Trophoblast cell (in vitro differentiated cells and primary cell): ENCODE data around the gene RHOD. TPM values are rescaled to one million over a fixed set of nuclear protein-coding genes. Genes with fewer than 3 reads are reported as not detected.
A peak's percentile ranks its signal among the peaks of the same experiment; 100 is the strongest.

Experiments used
- DNase-seq, 2 donors: peaks; one replicate each; pipeline ENCODE4 v3.0.0-alpha.2; 2016
- H2AFZ ChIP-seq: 2 replicates; pipeline ENCODE4 v1.6.1; 2013; ENCODE audit warnings: low read length, moderate library complexity, mild to moderate bottlenecking; ENCODE audit not compliant: insufficient read depth, poor library complexity
- H2AK5ac ChIP-seq: 2 replicates; pipeline ENCODE4 v1.6.1; 2013; ENCODE audit warnings: mild to moderate bottlenecking, low read length
- H2BK120ac ChIP-seq: 2 replicates; pipeline ENCODE4 v1.6.1; 2013; ENCODE audit warnings: low read length, mild to moderate bottlenecking, moderate library complexity; ENCODE audit not compliant: insufficient read depth, poor library complexity
- H2BK12ac ChIP-seq: 2 replicates; pipeline ENCODE4 v1.6.1; 2013; ENCODE audit warnings: mild to moderate bottlenecking, low read length, moderate library complexity
- H2BK5ac ChIP-seq: 2 replicates; pipeline ENCODE4 v1.6.1; 2013; ENCODE audit warnings: low read length, low read depth, moderate library complexity, mild to moderate bottlenecking; ENCODE audit not compliant: poor library complexity
- H3K14ac ChIP-seq: 2 replicates; pipeline ENCODE4 v1.6.1; 2013; ENCODE audit warnings: mild to moderate bottlenecking, low read length
- H3K18ac ChIP-seq: 2 replicates; pipeline ENCODE4 v1.6.1; 2013; ENCODE audit warnings: mild to moderate bottlenecking, low read length
- H3K23ac ChIP-seq: 2 replicates; pipeline ENCODE4 v1.6.1; 2013; ENCODE audit warnings: low read length
- H3K27ac ChIP-seq: 2 replicates; pipeline ENCODE4 v1.5.1; 2013; ENCODE audit warnings: low read depth, mild to moderate bottlenecking, inconsistent platforms, low read length, moderate library complexity
- H3K27me3 ChIP-seq: 2 replicates; pipeline ENCODE4 v1.6.1; 2013; ENCODE audit warnings: inconsistent platforms, mild to moderate bottlenecking, low read length, moderate library complexity; ENCODE audit not compliant: insufficient read depth
- H3K36me3 ChIP-seq, 2 experiments: 1 replicate in 1 of 2; 2 replicates in 1 of 2; pipeline ENCODE4 v1.6.1; 2013; ENCODE audit warnings: low read length in 2 of 2, mild to moderate bottlenecking in 2 of 2, moderate library complexity in 1 of 2; ENCODE audit not compliant: insufficient read depth in 2 of 2, control insufficient read depth in 1 of 2
- H3K4ac ChIP-seq: 2 replicates; pipeline ENCODE4 v1.6.1; 2013; ENCODE audit warnings: low read depth, mild to moderate bottlenecking, low read length, moderate library complexity
- H3K4me1 ChIP-seq, 2 experiments: 1 replicate in 1 of 2; 2 replicates in 1 of 2; pipeline ENCODE4 v1.6.1; 2013; ENCODE audit warnings: low read length in 2 of 2, mild to moderate bottlenecking in 2 of 2, moderate library complexity in 1 of 2; ENCODE audit not compliant: insufficient read depth in 2 of 2, control insufficient read depth in 1 of 2
- H3K4me2 ChIP-seq: 2 replicates; pipeline ENCODE4 v1.6.1; 2013; ENCODE audit warnings: inconsistent platforms, mild to moderate bottlenecking, low read length, moderate library complexity
- H3K4me3 ChIP-seq: 2 replicates; pipeline ENCODE4 v1.5.1; 2013; ENCODE audit warnings: mild to moderate bottlenecking, low read depth, low read length, inconsistent platforms
- H3K79me1 ChIP-seq: one replicate; pipeline ENCODE4 v1.6.1; 2013; ENCODE audit warnings: low read length
- H3K79me2 ChIP-seq: 2 replicates; pipeline ENCODE4 v1.6.1; 2013; ENCODE audit warnings: low read length, mild to moderate bottlenecking; ENCODE audit not compliant: control insufficient read depth, insufficient read depth, poor library complexity
- H3K9ac ChIP-seq: 2 replicates; pipeline ENCODE4 v1.6.1; 2013; ENCODE audit warnings: mild to moderate bottlenecking, low read length
- H3K9me3 ChIP-seq: 2 replicates; pipeline ENCODE4 v1.6.1; 2013; ENCODE audit warnings: low read depth, mild to moderate bottlenecking, control low read depth, inconsistent platforms, low read length; ENCODE audit not compliant: insufficient read depth
- H4K12ac ChIP-seq: 2 replicates; pipeline ENCODE4 v1.6.1; 2013; ENCODE audit warnings: low read depth, mild to moderate bottlenecking, low read length, moderate library complexity
- H4K8ac ChIP-seq: 2 replicates; pipeline ENCODE4 v1.6.1; 2013; ENCODE audit warnings: low read depth, mild to moderate bottlenecking, low read length, moderate library complexity
- H4K91ac ChIP-seq: one replicate; pipeline ENCODE4 v1.6.1; 2013; ENCODE audit warnings: low read depth, mild to moderate bottlenecking, low read length, moderate library complexity
- WGBS: extraction: QIAGEN DNeasy Blood & Tissue Kit; methylation state at CpG from one replicate; pipeline ENCODE4 v1.1.7; 2013; ENCODE audit warnings: missing lambda C conversion rate; ENCODE audit not compliant: insufficient read length, insufficient coverage; ENCODE audit errors: extremely low coverage; 5-methylcytosine and 5-hydroxymethylcytosine counted together
- polyA plus RNA-seq: library from polyadenylated mRNA; stranded (reverse); fragments of 200-250 nt; gene quantifications from 2 replicates; pipeline ENCODE4 v1.2.3, GENCODE V29; 2013

The RHOD gene, protein sequence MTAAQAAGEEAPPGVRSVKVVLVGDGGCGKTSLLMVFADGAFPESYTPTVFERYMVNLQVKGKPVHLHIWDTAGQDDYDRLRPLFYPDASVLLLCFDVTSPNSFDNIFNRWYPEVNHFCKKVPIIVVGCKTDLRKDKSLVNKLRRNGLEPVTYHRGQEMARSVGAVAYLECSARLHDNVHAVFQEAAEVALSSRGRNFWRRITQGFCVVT
- polyA plus RNA-seq = 18.3 and 19.6 TPM in 2 replicates

DNA sequence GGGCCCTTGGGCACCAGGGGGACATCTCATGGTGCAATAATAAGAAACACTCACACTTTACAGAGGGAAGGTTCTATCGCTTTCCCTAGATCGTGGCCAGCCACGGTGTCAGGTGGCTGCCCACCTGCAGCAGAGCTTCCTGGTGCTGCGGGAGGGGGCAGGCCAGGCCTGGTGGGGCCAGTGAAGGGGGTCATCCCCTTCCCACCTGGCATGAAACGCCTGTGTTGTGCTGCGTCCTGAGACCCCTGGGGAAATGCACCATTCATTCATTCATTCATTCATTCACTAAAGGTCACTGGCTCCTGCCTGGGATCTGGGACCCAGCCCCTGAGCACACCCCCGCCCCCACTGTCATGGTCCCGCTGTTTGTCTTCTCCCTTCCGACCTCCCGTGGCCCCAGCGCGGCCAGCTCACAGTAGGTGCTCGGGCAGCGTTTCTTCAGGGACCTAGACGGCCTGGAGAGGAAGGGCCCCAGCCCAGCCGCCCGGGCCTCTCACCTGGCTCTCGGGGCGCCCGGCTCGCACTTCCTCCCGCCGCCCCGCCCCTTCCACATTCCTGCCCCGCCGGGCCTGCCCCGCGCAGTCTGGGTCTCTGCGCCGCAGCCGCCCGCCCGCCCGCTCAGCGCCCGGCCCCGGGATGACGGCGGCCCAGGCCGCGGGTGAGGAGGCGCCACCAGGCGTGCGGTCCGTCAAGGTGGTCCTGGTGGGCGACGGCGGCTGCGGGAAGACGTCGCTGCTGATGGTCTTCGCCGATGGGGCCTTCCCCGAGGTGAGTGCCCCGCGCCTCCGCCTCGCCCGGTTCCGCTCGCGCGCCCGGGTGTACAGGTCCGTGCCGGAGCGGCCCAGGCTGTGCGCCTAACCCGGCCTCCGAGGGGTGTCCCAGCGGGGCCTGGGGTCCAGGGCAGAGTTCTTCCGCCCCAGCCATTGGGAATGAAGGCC, at the start of gene RHOD:
TSS of gene RHOD (plus strand) at position 581 of the 938 bp plus-strand sequence. CDS start at position 637, 56 bp downstream.
- Histone ChIP-seq H3K18ac (peak within 1 kb of the TSS; percentile 97), H4K91ac (peak within 1 kb of the TSS; percentile 97), H3K4me2 (peak within 1 kb of the TSS; percentile 86), H4K8ac (peak within 1 kb of the TSS; percentile 93), H3K79me1 (peaks cover 9% of the 10 kb centered on the region), H3K4me3 (peak within 1 kb of the TSS; percentile 86), H4K12ac (peak within 1 kb of the TSS; percentile 76), H2AK5ac (peak within 1 kb of the TSS; percentile 57), H2BK120ac (peak within 1 kb of the TSS; percentile 81), H3K23ac (no peak within 1 kb of the TSS), H3K4ac (peak within 1 kb of the TSS; percentile 60), H2BK5ac (peak within 1 kb of the TSS; percentile 56), H3K14ac (peak within 1 kb of the TSS; percentile 87), H2BK12ac (peak within 1 kb of the TSS; percentile 42), H3K9me3 (peaks cover 2% of the 10 kb centered on the region), H3K79me2 (peaks cover 3% of the 10 kb centered on the region), H3K27me3 (no peaks in the 10 kb centered on the region), H2AFZ (peak within 1 kb of the TSS; percentile 93), H3K9ac (peak within 1 kb of the TSS; percentile 76), H3K4me1 (peaks cover 17 to 23% of the 10 kb centered on the region in 2 experiments), H3K36me3 (no peaks in the 10 kb centered on the region), H3K27ac (no peak within 1 kb of the TSS)
- WGBS = no CpG with 5 or more reads among the region's 72 CpGs
- peak; percentile 70 to 78 for DNase-seq

- H2BK12ac ChIP-seq = no peak overlapping the region
These were observed 49.5 kb upstream of the RHOD start for GRCh38 chr11:67007126-67007525.

DNA sequence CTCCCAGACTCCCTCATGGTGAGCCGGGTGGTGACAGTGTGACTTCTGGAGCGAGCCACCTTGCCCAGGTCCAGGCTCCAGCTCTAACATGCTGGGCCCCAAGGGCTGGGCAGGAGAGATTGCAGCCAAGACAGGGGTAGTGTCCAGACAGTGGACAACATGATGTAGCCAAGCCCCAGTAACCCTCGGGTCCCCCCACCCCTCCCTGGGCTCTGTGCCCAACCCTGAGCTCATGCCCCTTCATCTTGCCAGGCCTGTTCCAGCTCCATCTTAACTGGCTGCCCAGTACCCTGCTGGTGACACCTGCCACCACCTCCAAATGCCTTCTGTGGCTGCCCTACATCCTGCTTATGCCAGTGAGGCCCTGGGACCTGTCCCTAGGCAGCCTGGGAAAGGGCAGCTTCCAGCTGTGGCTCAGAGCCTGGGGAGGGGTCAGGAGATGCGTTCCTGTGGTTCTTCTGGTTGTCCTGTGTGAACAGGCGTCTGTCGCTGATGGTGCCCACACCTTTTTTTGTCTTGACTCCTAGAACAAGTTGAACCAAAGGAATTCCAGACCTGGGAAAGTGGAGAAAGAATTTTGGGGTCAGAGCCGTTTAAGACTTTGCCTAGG, 46.2 kb upstream of the RHOD start:
- WGBS = no CpG with 5 or more reads among the region's 7 CpGs
- H2AFZ ChIP-seq = no peak overlapping the region
- no peak for DNase-seq

More at GRCh38 chr11:67007126-67007525, 49.5 kb upstream of the RHOD start:
- Histone ChIP-seq H3K79me2 (no peaks in the 10 kb centered on the region), H4K12ac (no peak overlapping the region), H4K91ac (no peak overlapping the region), H3K27me3 (no peaks in the 10 kb centered on the region), H2AK5ac (no peak overlapping the region), H3K14ac (no peak overlapping the region), H3K23ac (no peak overlapping the region), H2BK120ac (no peak overlapping the region), H3K9me3 (no peaks in the 10 kb centered on the region), H3K4me3 (no peak overlapping the region), H3K4ac (no peak overlapping the region), H4K8ac (peak overlapping the region; percentile 45), H2AFZ (no peak overlapping the region), H3K4me2 (no peak overlapping the region), H2BK5ac (no peak overlapping the region), H3K79me1 (no peaks in the 10 kb centered on the region), H3K27ac (no peak overlapping the region), H3K9ac (no peak overlapping the region), H3K18ac (no peak overlapping the region), H3K36me3 (no peaks in the 10 kb centered on the region), H3K4me1 (peaks cover 4 to 5% of the 10 kb centered on the region in 2 experiments)
- no CpG with 5 or more reads among the region's 7 CpGs for WGBS
- DNase-seq = no peak

GRCh38 chr11:67013511-67014045, 43.1 kb upstream of the RHOD start:
- Histone ChIP-seq H3K9ac (no peak overlapping the region), H4K12ac (no peak overlapping the region)
- no peak for DNase-seq

More for the DNA sequence above, 46.2 kb upstream of the RHOD start:
- Histone ChIP-seq H3K14ac (no peak overlapping the region), H3K27ac (no peak overlapping the region), H4K12ac (no peak overlapping the region), H3K18ac (no peak overlapping the region), H4K8ac (no peak overlapping the region), H2BK12ac (no peak overlapping the region), H3K36me3 (no peaks in the 10 kb centered on the region), H2AK5ac (no peak overlapping the region), H3K4me3 (no peak overlapping the region), H3K9ac (no peak overlapping the region), H3K79me2 (no peaks in the 10 kb centered on the region), H3K27me3 (no peaks in the 10 kb centered on the region), H3K23ac (no peak overlapping the region), H3K79me1 (no peaks in the 10 kb centered on the region), H2BK5ac (no peak overlapping the region), H2BK120ac (no peak overlapping the region), H3K9me3 (no peaks in the 10 kb centered on the region), H3K4me2 (no peak overlapping the region), H3K4me1 (peaks cover 0 to 5% of the 10 kb centered on the region in 2 experiments), H4K91ac (no peak overlapping the region), H3K4ac (no peak overlapping the region)

More at GRCh38 chr11:67013511-67014045, 43.1 kb upstream of the RHOD start:
- Histone ChIP-seq H3K9me3 (no peaks in the 10 kb centered on the region), H2AFZ (no peak overlapping the region), H3K4me1 (peaks cover 0 to 5% of the 10 kb centered on the region in 2 experiments), H3K4me2 (no peak overlapping the region), H3K27me3 (no peaks in the 10 kb centered on the region), H3K36me3 (no peaks in the 10 kb centered on the region), H4K91ac (no peak overlapping the region), H2AK5ac (no peak overlapping the region), H3K23ac (no peak overlapping the region), H3K4ac (no peak overlapping the region), H2BK5ac (no peak overlapping the region), H2BK12ac (no peak overlapping the region), H3K79me1 (no peaks in the 10 kb centered on the region), H3K79me2 (no peaks in the 10 kb centered on the region), H3K27ac (no peak overlapping the region), H3K4me3 (no peak overlapping the region), H3K18ac (no peak overlapping the region), H2BK120ac (no peak overlapping the region), H3K14ac (no peak overlapping the region), H4K8ac (no peak overlapping the region)
- WGBS = no CpG with 5 or more reads among the region's 11 CpGs
